ENCODE results near the gene GFER. TPM values are rescaled to one million over a fixed set of nuclear protein-coding genes. Genes with fewer than 3 reads are reported as not detected.

The GFER gene
- total and polyA plus RNA-seq, 10 of the 15 experiments (the other 5 are each of a cell fraction or from before 2014, with no cell fraction given): 2.4 to 57.7 (median 31.3) TPM

- FAIRE-seq (no peak), DNase-seq (ENCODE audit: low read depth, low spot score) (no peak), ATAC-seq (no peak)
- no peaks in the 10 kb centered on the region; a peak in 1 of 4 replicates for H3K27me3 ChIP-seq (replicated peaks in 1 of 2; ENCODE audit: control insufficient read depth in 2 of 2, insufficient read depth in 2 of 2, low read length in 1 of 2)
- H3K4me3 ChIP-seq: no peak overlapping the region
- no peaks in the 10 kb centered on the region for H4K20me1 ChIP-seq (ENCODE audit: control insufficient read depth, insufficient read depth)
- ChIA-PET POLR2A (interaction anchor here (1.0 kb wide), 1 partner anchor 14 kb away, joined by 3 read pairs; the partner anchor contains the start of gene RPS2), SMC1A (ENCODE audit: uncharacterized antibody, unreplicated experiment) (interaction anchor here (0.7 kb wide), 1 partner anchor 21 kb away, joined by 3 read pairs; the partner anchor contains the start of gene TBL3), RAD21 (ENCODE audit: unreplicated experiment) (no interaction called here), CTCF (no interaction called here)
- BruUV-seq (replicated peaks): no TSS peak
- intact Hi-C loops (cut with micrococcal nuclease; ENCODE audit: unreplicated experiment) (no loop called here), in situ Hi-C loops (cut with MboI) (no loop called here)
- no peaks in the 10 kb centered on the region for H3K36me3 ChIP-seq (ENCODE audit: control insufficient read depth in 2 of 2, insufficient read depth in 2 of 2, low read length in 1 of 2)
- H3K79me2 ChIP-seq (ENCODE audit: control insufficient read depth, insufficient read depth, low read length): no peaks in the 10 kb centered on the region
- WGBS (ENCODE audit: insufficient coverage, insufficient replicate concordance, low lambda C conversion rate, missing lambda C conversion rate): 69% methylated on average over 19 of the region's 19 CpGs
- H2AFZ ChIP-seq (ENCODE audit: control insufficient read depth, low read depth, low read length): no peak overlapping the region
- H3K9me3 ChIP-seq (replicated peaks; ENCODE audit: control insufficient read depth, insufficient read depth, low read length): no peaks in the 10 kb centered on the region
- no peak overlapping the region for H3K4me2 ChIP-seq (ENCODE audit: control insufficient read depth, insufficient read depth)
- no peaks in the 10 kb centered on the region for H3K4me1 ChIP-seq (ENCODE audit: control insufficient read depth, insufficient read depth, low read length)
- no peak overlapping the region for H3K27ac ChIP-seq (ENCODE audit: control insufficient read depth, insufficient read depth)
- H3K9ac ChIP-seq (ENCODE audit: control insufficient read depth, insufficient read depth, low read length): no peak overlapping the region
- no peak for TF ChIP-seq EP300 (IDR thresholded peaks at IDR 0.05; ENCODE audit: borderline replicate concordance in 1 of 2, control insufficient read depth in 1 of 2, low read depth in 2 of 2, low read length in 2 of 2)
- no peak for TF ChIP-seq SREBF2 (IDR thresholded peaks at IDR 0.05; ENCODE audit: low read length)
- no peak for TF ChIP-seq MEF2B (IDR thresholded peaks at IDR 0.05; ENCODE audit: partially characterized antibody, poor library complexity, severe bottlenecking)
- no peak for TF ChIP-seq DPF2 (IDR thresholded peaks at IDR 0.05)
- no peak for TF ChIP-seq KDM1A (IDR thresholded peaks at IDR 0.05; ENCODE audit: borderline replicate concordance)
- TF ChIP-seq YY1 (IDR thresholded peaks at IDR 0.05; ENCODE audit: low read depth, low read length): no peak
- TF ChIP-seq MYB (IDR thresholded peaks at IDR 0.05; ENCODE audit: borderline replicate concordance, low read depth, low read length): no peak
- TF ChIP-seq RAD21 (IDR thresholded peaks at IDR 0.05; ENCODE audit: insufficient read depth, low read depth, low read length): no peak
- TF ChIP-seq, protein P1, sequence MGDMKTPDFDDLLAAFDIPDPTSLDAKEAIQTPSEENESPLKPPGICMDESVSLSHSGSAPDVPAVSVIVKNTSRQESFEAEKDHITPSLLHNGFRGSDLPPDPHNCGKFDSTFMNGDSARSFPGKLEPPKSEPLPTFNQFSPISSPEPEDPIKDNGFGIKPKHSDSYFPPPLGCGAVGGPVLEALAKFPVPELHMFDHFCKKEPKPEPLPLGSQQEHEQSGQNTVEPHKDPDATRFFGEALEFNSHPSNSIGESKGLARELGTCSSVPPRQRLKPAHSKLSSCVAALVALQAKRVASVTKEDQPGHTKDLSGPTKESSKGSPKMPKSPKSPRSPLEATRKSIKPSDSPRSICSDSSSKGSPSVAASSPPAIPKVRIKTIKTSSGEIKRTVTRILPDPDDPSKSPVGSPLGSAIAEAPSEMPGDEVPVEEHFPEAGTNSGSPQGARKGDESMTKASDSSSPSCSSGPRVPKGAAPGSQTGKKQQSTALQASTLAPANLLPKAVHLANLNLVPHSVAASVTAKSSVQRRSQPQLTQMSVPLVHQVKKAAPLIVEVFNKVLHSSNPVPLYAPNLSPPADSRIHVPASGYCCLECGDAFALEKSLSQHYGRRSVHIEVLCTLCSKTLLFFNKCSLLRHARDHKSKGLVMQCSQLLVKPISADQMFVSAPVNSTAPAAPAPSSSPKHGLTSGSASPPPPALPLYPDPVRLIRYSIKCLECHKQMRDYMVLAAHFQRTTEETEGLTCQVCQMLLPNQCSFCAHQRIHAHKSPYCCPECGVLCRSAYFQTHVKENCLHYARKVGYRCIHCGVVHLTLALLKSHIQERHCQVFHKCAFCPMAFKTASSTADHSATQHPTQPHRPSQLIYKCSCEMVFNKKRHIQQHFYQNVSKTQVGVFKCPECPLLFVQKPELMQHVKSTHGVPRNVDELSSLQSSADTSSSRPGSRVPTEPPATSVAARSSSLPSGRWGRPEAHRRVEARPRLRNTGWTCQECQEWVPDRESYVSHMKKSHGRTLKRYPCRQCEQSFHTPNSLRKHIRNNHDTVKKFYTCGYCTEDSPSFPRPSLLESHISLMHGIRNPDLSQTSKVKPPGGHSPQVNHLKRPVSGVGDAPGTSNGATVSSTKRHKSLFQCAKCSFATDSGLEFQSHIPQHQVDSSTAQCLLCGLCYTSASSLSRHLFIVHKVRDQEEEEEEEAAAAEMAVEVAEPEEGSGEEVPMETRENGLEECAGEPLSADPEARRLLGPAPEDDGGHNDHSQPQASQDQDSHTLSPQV (IDR thresholded peaks at IDR 0.05): no peak
- TF ChIP-seq, protein P2, sequence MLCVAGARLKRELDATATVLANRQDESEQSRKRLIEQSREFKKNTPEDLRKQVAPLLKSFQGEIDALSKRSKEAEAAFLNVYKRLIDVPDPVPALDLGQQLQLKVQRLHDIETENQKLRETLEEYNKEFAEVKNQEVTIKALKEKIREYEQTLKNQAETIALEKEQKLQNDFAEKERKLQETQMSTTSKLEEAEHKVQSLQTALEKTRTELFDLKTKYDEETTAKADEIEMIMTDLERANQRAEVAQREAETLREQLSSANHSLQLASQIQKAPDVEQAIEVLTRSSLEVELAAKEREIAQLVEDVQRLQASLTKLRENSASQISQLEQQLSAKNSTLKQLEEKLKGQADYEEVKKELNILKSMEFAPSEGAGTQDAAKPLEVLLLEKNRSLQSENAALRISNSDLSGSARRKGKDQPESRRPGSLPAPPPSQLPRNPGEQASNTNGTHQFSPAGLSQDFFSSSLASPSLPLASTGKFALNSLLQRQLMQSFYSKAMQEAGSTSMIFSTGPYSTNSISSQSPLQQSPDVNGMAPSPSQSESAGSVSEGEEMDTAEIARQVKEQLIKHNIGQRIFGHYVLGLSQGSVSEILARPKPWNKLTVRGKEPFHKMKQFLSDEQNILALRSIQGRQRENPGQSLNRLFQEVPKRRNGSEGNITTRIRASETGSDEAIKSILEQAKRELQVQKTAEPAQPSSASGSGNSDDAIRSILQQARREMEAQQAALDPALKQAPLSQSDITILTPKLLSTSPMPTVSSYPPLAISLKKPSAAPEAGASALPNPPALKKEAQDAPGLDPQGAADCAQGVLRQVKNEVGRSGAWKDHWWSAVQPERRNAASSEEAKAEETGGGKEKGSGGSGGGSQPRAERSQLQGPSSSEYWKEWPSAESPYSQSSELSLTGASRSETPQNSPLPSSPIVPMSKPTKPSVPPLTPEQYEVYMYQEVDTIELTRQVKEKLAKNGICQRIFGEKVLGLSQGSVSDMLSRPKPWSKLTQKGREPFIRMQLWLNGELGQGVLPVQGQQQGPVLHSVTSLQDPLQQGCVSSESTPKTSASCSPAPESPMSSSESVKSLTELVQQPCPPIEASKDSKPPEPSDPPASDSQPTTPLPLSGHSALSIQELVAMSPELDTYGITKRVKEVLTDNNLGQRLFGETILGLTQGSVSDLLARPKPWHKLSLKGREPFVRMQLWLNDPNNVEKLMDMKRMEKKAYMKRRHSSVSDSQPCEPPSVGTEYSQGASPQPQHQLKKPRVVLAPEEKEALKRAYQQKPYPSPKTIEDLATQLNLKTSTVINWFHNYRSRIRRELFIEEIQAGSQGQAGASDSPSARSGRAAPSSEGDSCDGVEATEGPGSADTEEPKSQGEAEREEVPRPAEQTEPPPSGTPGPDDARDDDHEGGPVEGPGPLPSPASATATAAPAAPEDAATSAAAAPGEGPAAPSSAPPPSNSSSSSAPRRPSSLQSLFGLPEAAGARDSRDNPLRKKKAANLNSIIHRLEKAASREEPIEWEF (IDR thresholded peaks at IDR 0.05; ENCODE audit: insufficient replicate concordance, low read depth, low read length): no peak
- TF ChIP-seq PAX8 (IDR thresholded peaks at IDR 0.05): no peak
- TF ChIP-seq, protein P3, sequence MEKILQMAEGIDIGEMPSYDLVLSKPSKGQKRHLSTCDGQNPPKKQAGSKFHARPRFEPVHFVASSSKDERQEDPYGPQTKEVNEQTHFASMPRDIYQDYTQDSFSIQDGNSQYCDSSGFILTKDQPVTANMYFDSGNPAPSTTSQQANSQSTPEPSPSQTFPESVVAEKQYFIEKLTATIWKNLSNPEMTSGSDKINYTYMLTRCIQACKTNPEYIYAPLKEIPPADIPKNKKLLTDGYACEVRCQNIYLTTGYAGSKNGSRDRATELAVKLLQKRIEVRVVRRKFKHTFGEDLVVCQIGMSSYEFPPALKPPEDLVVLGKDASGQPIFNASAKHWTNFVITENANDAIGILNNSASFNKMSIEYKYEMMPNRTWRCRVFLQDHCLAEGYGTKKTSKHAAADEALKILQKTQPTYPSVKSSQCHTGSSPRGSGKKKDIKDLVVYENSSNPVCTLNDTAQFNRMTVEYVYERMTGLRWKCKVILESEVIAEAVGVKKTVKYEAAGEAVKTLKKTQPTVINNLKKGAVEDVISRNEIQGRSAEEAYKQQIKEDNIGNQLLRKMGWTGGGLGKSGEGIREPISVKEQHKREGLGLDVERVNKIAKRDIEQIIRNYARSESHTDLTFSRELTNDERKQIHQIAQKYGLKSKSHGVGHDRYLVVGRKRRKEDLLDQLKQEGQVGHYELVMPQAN (conservative IDR thresholded peaks at IDR 0.05): no peak
- TF ChIP-seq ZNF274 (IDR thresholded peaks at IDR 0.05; ENCODE audit: insufficient read depth, insufficient read length): no peak
- TF ChIP-seq LARP7 (IDR thresholded peaks at IDR 0.05): no peak
These were observed 33.4 kb upstream of the GFER start for GRCh38 chr16:1950559-1950958.
